Fibroblast of villous mesenchyme (primary cell): ENCODE results near the gene KDM8. TPM values are rescaled to one million over a fixed set of nuclear protein-coding genes. Genes with fewer than 3 reads are reported as not detected.
"Not testable (repeated sequence)": the region's sequence is repeated elsewhere in the genome, so short reads cannot be mapped to it uniquely, and the experiment has no call there.

ENCODE experiments used
- DNase-seq: peaks from one replicate; pipeline ENCODE4 v3.0.0-alpha.2; 2010; ENCODE audit warnings: low read depth
- H3K4me3 ChIP-seq: 2 replicates; pipeline ENCODE4 v1.5.1; 2011; ENCODE audit warnings: low read depth, mild to moderate bottlenecking, low read length
- total RNA-seq: library from RNA; depleted of rRNA; stranded (reverse); fragments of >200 nt; gene quantifications from 2 replicates; pipeline ENCODE4 v1.2.3, GENCODE V29; 2012
- TF ChIP-seq, protein P1 (sequence below): IDR thresholded peaks from 2 replicates; pipeline ENCODE4 v1.5.1; 2012; ENCODE audit warnings: low read depth, mild to moderate bottlenecking, low read length; ENCODE audit not compliant: insufficient read depth

Gene KDM8
- total RNA-seq, 1 donor: 3.9 TPM

- H3K4me3 ChIP-seq: no peak overlapping the region
- TF ChIP-seq, protein P1, sequence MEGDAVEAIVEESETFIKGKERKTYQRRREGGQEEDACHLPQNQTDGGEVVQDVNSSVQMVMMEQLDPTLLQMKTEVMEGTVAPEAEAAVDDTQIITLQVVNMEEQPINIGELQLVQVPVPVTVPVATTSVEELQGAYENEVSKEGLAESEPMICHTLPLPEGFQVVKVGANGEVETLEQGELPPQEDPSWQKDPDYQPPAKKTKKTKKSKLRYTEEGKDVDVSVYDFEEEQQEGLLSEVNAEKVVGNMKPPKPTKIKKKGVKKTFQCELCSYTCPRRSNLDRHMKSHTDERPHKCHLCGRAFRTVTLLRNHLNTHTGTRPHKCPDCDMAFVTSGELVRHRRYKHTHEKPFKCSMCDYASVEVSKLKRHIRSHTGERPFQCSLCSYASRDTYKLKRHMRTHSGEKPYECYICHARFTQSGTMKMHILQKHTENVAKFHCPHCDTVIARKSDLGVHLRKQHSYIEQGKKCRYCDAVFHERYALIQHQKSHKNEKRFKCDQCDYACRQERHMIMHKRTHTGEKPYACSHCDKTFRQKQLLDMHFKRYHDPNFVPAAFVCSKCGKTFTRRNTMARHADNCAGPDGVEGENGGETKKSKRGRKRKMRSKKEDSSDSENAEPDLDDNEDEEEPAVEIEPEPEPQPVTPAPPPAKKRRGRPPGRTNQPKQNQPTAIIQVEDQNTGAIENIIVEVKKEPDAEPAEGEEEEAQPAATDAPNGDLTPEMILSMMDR: no peak
- DNase-seq: no peak
Measured at GRCh38 chr16:27205423-27206065, 2.2 kb downstream of the KDM8 start.

- DNase-seq, H3K4me3 ChIP-seq: not testable (repeated sequence)
Measured at GRCh38 chr16:27207121-27207520, 3.8 kb downstream of the KDM8 start.

GRCh38 chr16:27208081-27208680 is 4.9 kb downstream of the KDM8 start:
- TF ChIP-seq, protein P1: no peak
- DNase-seq: no peak
- no peak overlapping the region for H3K4me3 ChIP-seq

GRCh38 chr16:27208796-27209195 is 5.5 kb downstream of the KDM8 start:
- no peak overlapping the region for H3K4me3 ChIP-seq
- DNase-seq: no peak
- TF ChIP-seq, protein P1: no peak

- DNase-seq: no peak
- TF ChIP-seq, protein P1: no peak
- no peak overlapping the region for H3K4me3 ChIP-seq
Measured at GRCh38 chr16:27209591-27209990, 6.3 kb downstream of the KDM8 start.

GRCh38 chr16:27210174-27210573 is 6.8 kb downstream of the KDM8 start:
- no peak for DNase-seq
- no peak overlapping the region for H3K4me3 ChIP-seq
- TF ChIP-seq, protein P1: no peak

DNA sequence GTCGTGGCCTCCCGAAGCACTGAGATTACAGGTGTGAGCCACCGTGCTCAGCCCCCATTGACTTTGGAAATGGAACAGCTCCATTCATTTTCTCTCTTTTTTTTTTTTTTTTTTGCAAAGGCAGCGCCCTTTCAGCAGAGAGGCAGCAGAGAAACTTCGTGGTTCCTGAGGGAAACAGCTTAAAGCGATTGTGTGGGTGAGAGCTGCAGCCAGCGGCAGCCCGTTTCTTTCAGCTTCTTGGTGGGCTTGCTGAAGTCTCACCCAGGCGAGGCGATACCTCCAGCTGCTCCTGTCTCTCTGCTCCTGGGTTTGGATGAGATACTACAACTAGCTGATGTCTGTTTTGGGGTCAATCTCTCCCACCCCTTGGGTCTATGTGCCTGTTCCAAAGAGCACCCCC is 7.7 kb downstream of the KDM8 start:
- H3K4me3 ChIP-seq: no peak overlapping the region
- DNase-seq: no peak
- TF ChIP-seq, protein P1: no peak
